ENCODE measurements around the gene YIPF5.

DNA sequence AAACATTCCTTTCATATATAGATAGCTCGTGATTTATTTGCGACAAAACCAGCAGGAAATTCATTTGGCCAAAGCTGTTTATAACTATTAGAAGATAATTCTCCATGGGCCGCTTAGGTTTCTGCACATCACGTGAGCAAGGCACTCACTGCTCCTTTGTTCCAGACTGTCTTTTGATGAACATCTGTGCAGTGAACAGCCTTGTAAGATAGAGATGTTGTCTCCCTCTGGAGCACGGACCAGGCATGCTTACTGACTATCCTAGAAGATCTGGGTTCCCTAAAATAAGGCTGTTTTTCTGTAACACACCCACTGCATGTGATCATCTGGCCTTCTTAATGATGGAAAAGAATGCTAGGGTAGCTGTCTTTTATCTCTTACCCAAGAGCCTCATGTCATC lies 30.9 kb downstream of the YIPF5 start:
- TF ChIP-seq, protein P1, sequence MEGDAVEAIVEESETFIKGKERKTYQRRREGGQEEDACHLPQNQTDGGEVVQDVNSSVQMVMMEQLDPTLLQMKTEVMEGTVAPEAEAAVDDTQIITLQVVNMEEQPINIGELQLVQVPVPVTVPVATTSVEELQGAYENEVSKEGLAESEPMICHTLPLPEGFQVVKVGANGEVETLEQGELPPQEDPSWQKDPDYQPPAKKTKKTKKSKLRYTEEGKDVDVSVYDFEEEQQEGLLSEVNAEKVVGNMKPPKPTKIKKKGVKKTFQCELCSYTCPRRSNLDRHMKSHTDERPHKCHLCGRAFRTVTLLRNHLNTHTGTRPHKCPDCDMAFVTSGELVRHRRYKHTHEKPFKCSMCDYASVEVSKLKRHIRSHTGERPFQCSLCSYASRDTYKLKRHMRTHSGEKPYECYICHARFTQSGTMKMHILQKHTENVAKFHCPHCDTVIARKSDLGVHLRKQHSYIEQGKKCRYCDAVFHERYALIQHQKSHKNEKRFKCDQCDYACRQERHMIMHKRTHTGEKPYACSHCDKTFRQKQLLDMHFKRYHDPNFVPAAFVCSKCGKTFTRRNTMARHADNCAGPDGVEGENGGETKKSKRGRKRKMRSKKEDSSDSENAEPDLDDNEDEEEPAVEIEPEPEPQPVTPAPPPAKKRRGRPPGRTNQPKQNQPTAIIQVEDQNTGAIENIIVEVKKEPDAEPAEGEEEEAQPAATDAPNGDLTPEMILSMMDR (IDR thresholded peaks at IDR 0.05), result peak in 2 of 12 donors; percentile 19 to 29
- TF ChIP-seq POLR2A (IDR thresholded peaks at IDR 0.05), result no peak

Measured in heart left ventricle (tissue), 13 donors.